Stimulated activated CD4-positive, alpha-beta T cell treated with anti-CD3 and anti-CD28 coated beads, Interleukin-2, amount 100 ng/mL, for 24 hours (primary cell): ENCODE results near the gene XDH.

Source experiments
- DNase-seq, 2 donors: peaks; one replicate each; pipeline ENCODE4 v3.0.0-alpha.2; 2020

XDH gene

GRCh38 chr2:31327505-31327904 is 87.0 kb downstream of the XDH start:
- DNase-seq = no peak

GRCh38 chr2:31324016-31324633 is 90.4 kb downstream of the XDH start:
- DNase-seq = no peak

- no peak for DNase-seq
These were observed 92.2 kb downstream of the XDH start for GRCh38 chr2:31322371-31322770.

GRCh38 chr2:31319406-31320175 is 95.0 kb downstream of the XDH start:
- DNase-seq = peak; percentile 23

GRCh38 chr2:31318361-31319336 is 95.9 kb downstream of the XDH start:
- peak; percentile 44 to 53 for DNase-seq

GRCh38 chr2:31317396-31317795 is 97.1 kb downstream of the XDH start:
- DNase-seq = no peak

GRCh38 chr2:31314761-31315160 is 99.8 kb downstream of the XDH start:
- no peak for DNase-seq

- DNase-seq = no peak
These were observed 101.6 kb downstream of the XDH start for GRCh38 chr2:31312898-31313297.

- no peak for DNase-seq
These were observed 109.7 kb downstream of the XDH start for GRCh38 chr2:31304816-31305215.

- DNase-seq = no peak
These were observed 111.5 kb downstream of the XDH start for GRCh38 chr2:31302940-31303563.

GRCh38 chr2:31300309-31300708 is 114.2 kb downstream of the XDH start:
- no peak for DNase-seq

- DNase-seq = no peak
These were observed 115.0 kb downstream of the XDH start for GRCh38 chr2:31299547-31299946.

GRCh38 chr2:31297751-31298150 is 116.8 kb downstream of the XDH start:
- DNase-seq = no peak

- DNase-seq = no peak
These were observed 117.8 kb downstream of the XDH start for GRCh38 chr2:31296641-31297287.

- DNase-seq = no peak
These were observed 120.3 kb downstream of the XDH start for GRCh38 chr2:31294196-31294595.

GRCh38 chr2:31287654-31288053 is 126.9 kb downstream of the XDH start:
- DNase-seq = no peak

GRCh38 chr2:31286961-31287550 is 127.5 kb downstream of the XDH start:
- DNase-seq = no peak

- no peak for DNase-seq
These were observed 128.3 kb downstream of the XDH start for GRCh38 chr2:31286230-31286629.
